A673 (cell line): ENCODE data around the gene TREX2. TPM values are rescaled to one million over a fixed set of nuclear protein-coding genes. Genes with fewer than 3 reads are reported as not detected.

Experiments used
- BruUV-seq: library from RNA; stranded (reverse); fragments of 400-500 nt; replicated peaks from 2 replicates; lab custom pipeline; 2021; lab: Mats Ljungman, UMichigan
- CTCF ChIA-PET: fragments of 300-600 bp; sonication (Branson Sonifier 250); formaldehyde crosslinking; loops from one replicate; lab custom pipeline; 2022; ENCODE audit warnings: antibody characterized with exemption; lab: Charles Lee
- POLR2A ChIA-PET: fragments of 300-600 bp; sonication (Branson Sonifier 250); formaldehyde crosslinking; loops from one replicate; lab custom pipeline; 2022; ENCODE audit warnings: antibody characterized with exemption; ENCODE audit not compliant: low non-redundant PET; lab: Charles Lee
- DNase-seq: peaks from one replicate; pipeline ENCODE4 v3.0.0-alpha.2; 2015; ENCODE audit warnings: low spot score
- H3K27ac ChIP-seq: fragments of 200-600 bp; sonication (generic); 2 replicates; pipeline ENCODE4 v1.5.1; 2016; ENCODE audit warnings: mixed run types, low read depth, mild to moderate bottlenecking, mixed read lengths, antibody characterized with exemption, low read length; ENCODE audit not compliant: poor library complexity, severe bottlenecking
- H3K27me3 ChIP-seq: fragments of 200-600 bp; sonication (generic); replicated peaks from 2 replicates; pipeline ENCODE4 v1.6.1; 2017; ENCODE audit warnings: mixed run types, low read depth, mild to moderate bottlenecking, mixed read lengths, antibody characterized with exemption, low read length; ENCODE audit not compliant: insufficient read depth, poor library complexity
- H3K36me3 ChIP-seq: fragments of 200-600 bp; sonication (generic); 2 replicates; pipeline ENCODE4 v1.6.1; 2016; ENCODE audit warnings: mixed run types, mild to moderate bottlenecking, mixed read lengths, antibody characterized with exemption, low read length; ENCODE audit not compliant: insufficient read depth, poor library complexity, severe bottlenecking
- H3K4me1 ChIP-seq: fragments of 200-600 bp; sonication (generic); 2 replicates; pipeline ENCODE4 v1.6.1; 2017; ENCODE audit warnings: mixed run types, mild to moderate bottlenecking, mixed read lengths, antibody characterized with exemption, low read length; ENCODE audit not compliant: insufficient read depth, poor library complexity, severe bottlenecking
- H3K4me3 ChIP-seq: fragments of 200-600 bp; sonication (generic); 2 replicates; pipeline ENCODE4 v1.5.1; 2016; ENCODE audit warnings: low read depth, mixed run types, mild to moderate bottlenecking, mixed read lengths, low read length; ENCODE audit not compliant: poor library complexity, severe bottlenecking
- H3K9me3 ChIP-seq: fragments of 200-600 bp; sonication (generic); 2 replicates; pipeline ENCODE4 v1.6.1; 2016; ENCODE audit warnings: mixed run types, low read depth, mild to moderate bottlenecking, mixed read lengths, antibody characterized with exemption, low read length; ENCODE audit not compliant: poor library complexity, severe bottlenecking
- EZH2 ChIP-seq: fragments of 200-600 bp; sonication (generic); IDR thresholded peaks from 2 replicates; pipeline ENCODE4 v1.6.1; 2017; ENCODE audit warnings: borderline replicate concordance, low read depth, mild to moderate bottlenecking, mixed read lengths, antibody characterized with exemption, low read length; ENCODE audit not compliant: poor library complexity, severe bottlenecking
- intact Hi-C: fragments of 100-400 bp; cut with micrococcal nuclease; formaldehyde crosslinking; loops from one replicate; pipeline ENCODE4 v1.10.0; 2022; ENCODE audit not compliant: unreplicated experiment
- total RNA-seq: library from RNA; stranded (reverse); gene quantifications from 2 replicates; pipeline ENCODE4 v1.2.3, GENCODE V29; 2021
- TF ChIP-seq, protein P1 (sequence below): fragments of 300-800, 200-600 bp; sonication (generic); conservative IDR thresholded peaks from 2 replicates; pipeline ENCODE4 v1.5.1; 2017; ENCODE audit warnings: low read depth, mild to moderate bottlenecking, antibody characterized with exemption, low read length, moderate library complexity, mixed read lengths

The TREX2 gene
- total RNA-seq, 1 experiment from 2014 or later, result 0.77 TPM

DNA sequence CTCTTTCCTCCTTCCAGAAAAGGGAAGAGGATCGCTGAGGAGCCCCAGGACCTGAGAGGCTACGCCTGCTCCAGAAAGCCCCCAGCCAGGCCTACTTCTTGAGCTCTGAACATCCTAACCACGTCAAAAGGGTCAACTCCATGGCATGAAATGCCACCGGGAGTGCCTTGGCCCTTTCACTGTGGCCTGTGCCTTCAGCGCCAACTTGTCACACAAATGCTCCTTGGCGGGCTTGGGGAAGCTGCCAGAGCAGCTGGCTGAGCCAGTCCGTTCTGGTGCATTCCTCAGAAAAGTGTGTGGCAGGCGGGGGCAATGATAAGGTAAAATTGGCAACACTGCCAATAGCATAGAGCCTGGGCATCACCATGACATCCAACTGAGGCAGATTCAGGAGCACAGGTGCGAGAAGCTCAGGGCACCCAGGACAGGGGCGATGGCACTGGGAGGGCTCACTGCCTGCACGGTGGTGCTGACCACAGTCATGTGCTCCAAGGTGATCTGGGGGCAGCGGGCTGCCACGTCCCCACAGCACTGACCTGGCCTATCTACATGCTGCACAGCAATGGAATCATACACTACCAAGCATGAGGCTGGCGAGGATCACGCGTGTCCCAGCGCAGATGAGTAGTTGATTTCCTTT, 12.1 kb upstream of the TREX2 start:
- TF ChIP-seq EZH2, result no peak
- TF ChIP-seq, protein P1, sequence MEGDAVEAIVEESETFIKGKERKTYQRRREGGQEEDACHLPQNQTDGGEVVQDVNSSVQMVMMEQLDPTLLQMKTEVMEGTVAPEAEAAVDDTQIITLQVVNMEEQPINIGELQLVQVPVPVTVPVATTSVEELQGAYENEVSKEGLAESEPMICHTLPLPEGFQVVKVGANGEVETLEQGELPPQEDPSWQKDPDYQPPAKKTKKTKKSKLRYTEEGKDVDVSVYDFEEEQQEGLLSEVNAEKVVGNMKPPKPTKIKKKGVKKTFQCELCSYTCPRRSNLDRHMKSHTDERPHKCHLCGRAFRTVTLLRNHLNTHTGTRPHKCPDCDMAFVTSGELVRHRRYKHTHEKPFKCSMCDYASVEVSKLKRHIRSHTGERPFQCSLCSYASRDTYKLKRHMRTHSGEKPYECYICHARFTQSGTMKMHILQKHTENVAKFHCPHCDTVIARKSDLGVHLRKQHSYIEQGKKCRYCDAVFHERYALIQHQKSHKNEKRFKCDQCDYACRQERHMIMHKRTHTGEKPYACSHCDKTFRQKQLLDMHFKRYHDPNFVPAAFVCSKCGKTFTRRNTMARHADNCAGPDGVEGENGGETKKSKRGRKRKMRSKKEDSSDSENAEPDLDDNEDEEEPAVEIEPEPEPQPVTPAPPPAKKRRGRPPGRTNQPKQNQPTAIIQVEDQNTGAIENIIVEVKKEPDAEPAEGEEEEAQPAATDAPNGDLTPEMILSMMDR, result no peak
- no TSS peak for BruUV-seq

DNA sequence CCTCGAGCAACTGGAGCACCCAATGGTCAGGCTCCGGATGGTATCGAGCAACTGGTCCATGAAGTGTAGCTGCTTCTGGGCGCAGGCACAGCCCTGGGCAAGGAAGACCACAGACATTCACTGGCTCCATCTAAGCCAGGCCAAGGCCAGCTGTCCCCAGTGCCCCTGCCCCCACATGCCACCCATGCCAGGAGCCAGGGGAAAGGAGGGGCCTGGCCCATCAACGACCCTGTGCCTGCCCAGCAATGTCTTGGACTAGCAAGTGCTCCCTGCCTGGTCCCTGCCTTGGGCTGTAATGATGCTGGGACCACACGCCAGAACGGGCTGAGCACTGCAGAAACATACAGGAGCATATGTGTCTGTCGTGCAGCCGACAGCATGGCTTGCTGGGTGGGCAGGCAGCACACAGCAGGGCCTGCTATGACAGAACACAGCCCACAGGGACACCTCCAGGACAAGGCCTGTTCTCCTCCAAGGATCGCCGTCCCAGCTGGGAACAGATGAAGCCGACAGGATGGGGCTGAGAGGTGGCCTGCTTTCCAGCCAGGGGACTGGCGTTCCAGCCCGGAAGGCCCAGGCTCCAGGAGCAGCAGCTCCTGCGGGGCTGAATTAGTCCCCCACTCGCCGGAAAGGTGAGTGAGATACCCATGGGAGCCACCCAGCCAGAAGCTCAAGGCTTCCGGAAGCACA, 11.4 kb upstream of the TREX2 start:
- H3K27ac ChIP-seq, result no peak overlapping the region
- ChIA-PET POLR2A (no interaction called here), CTCF (no interaction called here)
- H3K27me3 ChIP-seq, result no peaks in the 10 kb centered on the region
- H3K36me3 ChIP-seq, result no peaks in the 10 kb centered on the region
- H3K4me1 ChIP-seq, result no peaks in the 10 kb centered on the region
- TF ChIP-seq EZH2, result no peak
- TF ChIP-seq, protein P1, result no peak
- H3K4me3 ChIP-seq, result no peak overlapping the region
- DNase-seq, result no peak
- BruUV-seq, result no TSS peak
- intact Hi-C loops, result no loop called here
- H3K9me3 ChIP-seq, result no peaks in the 10 kb centered on the region

More for the DNA sequence above, 12.1 kb upstream of the TREX2 start:
- H3K9me3 ChIP-seq, result no peaks in the 10 kb centered on the region
- H3K27me3 ChIP-seq, result no peaks in the 10 kb centered on the region
- H3K4me1 ChIP-seq, result no peaks in the 10 kb centered on the region
- H3K27ac ChIP-seq, result no peak overlapping the region
- POLR2A ChIA-PET, result no interaction called here
- intact Hi-C loops, result no loop called here
- CTCF ChIA-PET, result no interaction called here
- no peak overlapping the region for H3K4me3 ChIP-seq
- H3K36me3 ChIP-seq, result no peaks in the 10 kb centered on the region
- no peak for DNase-seq

DNA sequence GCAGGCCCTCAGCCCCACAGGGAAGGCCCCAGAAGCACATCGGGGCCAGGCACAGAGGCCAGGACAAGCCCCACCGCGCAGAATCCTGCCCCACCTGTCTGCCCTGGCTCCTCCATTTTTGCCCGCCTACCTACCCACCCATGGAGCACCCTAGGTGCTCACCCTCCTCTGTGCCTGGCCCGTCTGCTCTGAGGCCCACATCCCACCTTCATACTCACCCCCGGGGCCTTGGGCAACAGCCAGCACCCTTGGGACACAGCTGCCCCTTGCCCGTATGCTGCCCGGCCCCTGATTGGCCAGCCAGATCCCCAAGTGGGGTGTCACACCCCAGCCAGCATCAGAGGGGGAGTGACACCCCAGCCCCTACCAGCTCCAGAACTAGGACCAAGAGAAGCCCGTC, 10.8 kb upstream of the TREX2 start:
- intact Hi-C loops, result no loop called here
- ChIA-PET POLR2A (no interaction called here), CTCF (no interaction called here)
- BruUV-seq, result no TSS peak
- Histone ChIP-seq H3K27ac (no peak overlapping the region), H3K27me3 (no peaks in the 10 kb centered on the region), H3K36me3 (no peaks in the 10 kb centered on the region), H3K4me3 (no peak overlapping the region), H3K9me3 (no peaks in the 10 kb centered on the region), H3K4me1 (no peaks in the 10 kb centered on the region)
- no peak for DNase-seq
- TF ChIP-seq, protein P1, result no peak
- no peak for TF ChIP-seq EZH2
